PC-9 (cell line): ENCODE measurements around the gene GLRA3.

Source experiments
- EZH2 ChIP-seq: fragments of 200-600 bp; sonication (generic); IDR thresholded peaks from 2 replicates; pipeline ENCODE4 v1.8.0; 2017; ENCODE audit warnings: antibody characterized with exemption, low read depth
- TF ChIP-seq, protein P1 (sequence below): fragments of 200-600 bp; sonication (generic); conservative IDR thresholded peaks from 2 replicates; pipeline ENCODE4 v1.6.1; 2017; ENCODE audit warnings: mixed run types, antibody characterized with exemption, mild to moderate bottlenecking, moderate library complexity

DNA sequence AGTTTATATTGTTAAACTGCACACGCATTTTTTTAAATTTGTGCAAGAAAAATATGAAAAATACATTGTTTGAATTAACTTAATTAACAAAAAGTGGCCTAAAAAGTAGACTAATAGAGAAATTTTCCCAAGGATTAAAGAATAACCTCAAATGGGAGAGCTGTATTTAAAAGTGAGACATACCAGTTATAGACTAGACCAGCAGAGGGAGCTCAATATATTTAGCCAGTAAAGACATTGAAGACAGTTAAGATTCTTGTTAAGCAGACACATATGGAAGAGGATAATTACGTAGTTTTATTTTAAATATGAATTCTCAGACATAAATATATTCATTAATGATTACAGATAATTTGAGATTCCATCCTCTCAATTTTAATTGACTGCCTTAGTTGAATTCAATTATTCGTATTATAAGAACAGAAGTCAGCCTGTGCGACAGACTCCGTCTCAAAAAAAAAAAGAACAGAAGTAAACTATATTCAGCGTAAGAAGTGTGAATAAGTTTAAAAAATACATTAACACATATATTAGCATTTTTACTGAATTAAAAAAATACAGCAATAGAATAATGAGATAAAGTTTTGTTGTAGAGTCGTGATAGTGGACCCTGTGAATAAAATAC lies 64.8 kb downstream of the GLRA3 start:
- TF ChIP-seq, protein P1, sequence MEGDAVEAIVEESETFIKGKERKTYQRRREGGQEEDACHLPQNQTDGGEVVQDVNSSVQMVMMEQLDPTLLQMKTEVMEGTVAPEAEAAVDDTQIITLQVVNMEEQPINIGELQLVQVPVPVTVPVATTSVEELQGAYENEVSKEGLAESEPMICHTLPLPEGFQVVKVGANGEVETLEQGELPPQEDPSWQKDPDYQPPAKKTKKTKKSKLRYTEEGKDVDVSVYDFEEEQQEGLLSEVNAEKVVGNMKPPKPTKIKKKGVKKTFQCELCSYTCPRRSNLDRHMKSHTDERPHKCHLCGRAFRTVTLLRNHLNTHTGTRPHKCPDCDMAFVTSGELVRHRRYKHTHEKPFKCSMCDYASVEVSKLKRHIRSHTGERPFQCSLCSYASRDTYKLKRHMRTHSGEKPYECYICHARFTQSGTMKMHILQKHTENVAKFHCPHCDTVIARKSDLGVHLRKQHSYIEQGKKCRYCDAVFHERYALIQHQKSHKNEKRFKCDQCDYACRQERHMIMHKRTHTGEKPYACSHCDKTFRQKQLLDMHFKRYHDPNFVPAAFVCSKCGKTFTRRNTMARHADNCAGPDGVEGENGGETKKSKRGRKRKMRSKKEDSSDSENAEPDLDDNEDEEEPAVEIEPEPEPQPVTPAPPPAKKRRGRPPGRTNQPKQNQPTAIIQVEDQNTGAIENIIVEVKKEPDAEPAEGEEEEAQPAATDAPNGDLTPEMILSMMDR: peak; percentile 70
- TF ChIP-seq EZH2: no peak
